ENCODE results near the gene FOXP1. TPM values are rescaled to one million over a fixed set of nuclear protein-coding genes. Genes with fewer than 3 reads are reported as not detected.

The FOXP1 gene
- total and polyA plus RNA-seq, 2 of the 13 experiments (the other 11 are each of a cell fraction or from before 2014, with no cell fraction given), result 40.4 to 59.0 TPM

DNA sequence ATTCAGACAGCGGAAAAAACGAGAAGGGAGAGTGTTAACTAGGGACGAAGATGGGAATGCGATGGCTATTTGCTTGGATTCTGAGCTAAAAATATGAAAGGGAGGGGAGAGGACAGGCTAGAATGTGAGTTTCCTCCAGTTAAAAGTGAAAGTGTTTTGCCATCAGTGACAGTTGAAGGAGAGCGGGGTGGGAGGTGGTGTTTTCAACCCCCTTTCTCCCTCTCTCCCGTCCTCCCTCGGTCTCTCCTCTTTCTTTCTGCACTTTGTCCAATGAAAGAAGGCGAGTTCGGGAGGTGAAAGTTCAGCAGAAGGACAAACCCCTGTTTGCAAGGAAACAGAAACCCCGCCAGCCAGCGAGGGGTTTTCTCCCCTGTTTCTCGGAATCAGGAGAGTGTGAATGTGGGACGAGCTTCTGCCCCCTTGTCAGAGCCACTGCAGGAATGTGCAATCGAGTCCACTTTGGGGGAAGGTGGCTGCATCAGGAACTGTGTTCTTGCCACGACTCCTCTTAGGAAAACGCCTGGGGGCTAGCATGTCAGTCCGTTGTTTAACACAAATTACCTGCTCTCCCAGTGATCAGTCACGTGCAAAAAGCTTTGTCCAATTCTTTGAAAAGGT, 975 bp upstream of the FOXP1 start (continued):
- peak; percentile 25 for TF ChIP-seq RBM22 (optimal IDR thresholded peaks at IDR 0.05; ENCODE audit: low read length)
- no peak for TF ChIP-seq ISL2 (CRISPR knock-in tag; IDR thresholded peaks at IDR 0.05)
- no peak for TF ChIP-seq NONO (IDR thresholded peaks at IDR 0.05)
- peak; percentile 49; the same call in 1 of the 2 replicates for TF ChIP-seq NONO (CRISPR knock-in tag; conservative IDR thresholded peaks at IDR 0.05)
- TF ChIP-seq ATF7 (IDR thresholded peaks at IDR 0.05), result no peak
- TF ChIP-seq ATF7 (CRISPR knock-in tag; IDR thresholded peaks at IDR 0.05), result no peak
- TF ChIP-seq HNRNPH1 (optimal IDR thresholded peaks at IDR 0.05; ENCODE audit: low read depth, low read length), result no peak
- TF ChIP-seq, protein P1, sequence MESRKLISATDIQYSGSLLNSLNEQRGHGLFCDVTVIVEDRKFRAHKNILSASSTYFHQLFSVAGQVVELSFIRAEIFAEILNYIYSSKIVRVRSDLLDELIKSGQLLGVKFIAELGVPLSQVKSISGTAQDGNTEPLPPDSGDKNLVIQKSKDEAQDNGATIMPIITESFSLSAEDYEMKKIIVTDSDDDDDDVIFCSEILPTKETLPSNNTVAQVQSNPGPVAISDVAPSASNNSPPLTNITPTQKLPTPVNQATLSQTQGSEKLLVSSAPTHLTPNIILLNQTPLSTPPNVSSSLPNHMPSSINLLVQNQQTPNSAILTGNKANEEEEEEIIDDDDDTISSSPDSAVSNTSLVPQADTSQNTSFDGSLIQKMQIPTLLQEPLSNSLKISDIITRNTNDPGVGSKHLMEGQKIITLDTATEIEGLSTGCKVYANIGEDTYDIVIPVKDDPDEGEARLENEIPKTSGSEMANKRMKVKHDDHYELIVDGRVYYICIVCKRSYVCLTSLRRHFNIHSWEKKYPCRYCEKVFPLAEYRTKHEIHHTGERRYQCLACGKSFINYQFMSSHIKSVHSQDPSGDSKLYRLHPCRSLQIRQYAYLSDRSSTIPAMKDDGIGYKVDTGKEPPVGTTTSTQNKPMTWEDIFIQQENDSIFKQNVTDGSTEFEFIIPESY (CRISPR knock-in tag; IDR thresholded peaks at IDR 0.05), result no peak
- TF ChIP-seq MEF2D (CRISPR knock-in tag; IDR thresholded peaks at IDR 0.05), result no peak
- no peak for TF ChIP-seq ZNF83 (CRISPR knock-in tag; IDR thresholded peaks at IDR 0.05; ENCODE audit: borderline replicate concordance)
- TF ChIP-seq, protein P2, sequence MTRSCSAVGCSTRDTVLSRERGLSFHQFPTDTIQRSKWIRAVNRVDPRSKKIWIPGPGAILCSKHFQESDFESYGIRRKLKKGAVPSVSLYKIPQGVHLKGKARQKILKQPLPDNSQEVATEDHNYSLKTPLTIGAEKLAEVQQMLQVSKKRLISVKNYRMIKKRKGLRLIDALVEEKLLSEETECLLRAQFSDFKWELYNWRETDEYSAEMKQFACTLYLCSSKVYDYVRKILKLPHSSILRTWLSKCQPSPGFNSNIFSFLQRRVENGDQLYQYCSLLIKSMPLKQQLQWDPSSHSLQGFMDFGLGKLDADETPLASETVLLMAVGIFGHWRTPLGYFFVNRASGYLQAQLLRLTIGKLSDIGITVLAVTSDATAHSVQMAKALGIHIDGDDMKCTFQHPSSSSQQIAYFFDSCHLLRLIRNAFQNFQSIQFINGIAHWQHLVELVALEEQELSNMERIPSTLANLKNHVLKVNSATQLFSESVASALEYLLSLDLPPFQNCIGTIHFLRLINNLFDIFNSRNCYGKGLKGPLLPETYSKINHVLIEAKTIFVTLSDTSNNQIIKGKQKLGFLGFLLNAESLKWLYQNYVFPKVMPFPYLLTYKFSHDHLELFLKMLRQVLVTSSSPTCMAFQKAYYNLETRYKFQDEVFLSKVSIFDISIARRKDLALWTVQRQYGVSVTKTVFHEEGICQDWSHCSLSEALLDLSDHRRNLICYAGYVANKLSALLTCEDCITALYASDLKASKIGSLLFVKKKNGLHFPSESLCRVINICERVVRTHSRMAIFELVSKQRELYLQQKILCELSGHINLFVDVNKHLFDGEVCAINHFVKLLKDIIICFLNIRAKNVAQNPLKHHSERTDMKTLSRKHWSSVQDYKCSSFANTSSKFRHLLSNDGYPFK (CRISPR knock-in tag; IDR thresholded peaks at IDR 0.05; ENCODE audit: borderline replicate concordance), result no peak
- no peak for TF ChIP-seq ZNF235 (CRISPR knock-in tag; IDR thresholded peaks at IDR 0.05; ENCODE audit: borderline replicate concordance)
- no peak for TF ChIP-seq ZNF839 (CRISPR knock-in tag; IDR thresholded peaks at IDR 0.05; ENCODE audit: borderline replicate concordance)
- TF ChIP-seq HOXA5 (CRISPR knock-in tag; IDR thresholded peaks at IDR 0.05), result no peak
- TF ChIP-seq ZNF569 (CRISPR knock-in tag; IDR thresholded peaks at IDR 0.05; ENCODE audit: borderline replicate concordance), result no peak
- no peak for TF ChIP-seq SIX4 (CRISPR knock-in tag; IDR thresholded peaks at IDR 0.05)
- TF ChIP-seq KLF6 (CRISPR knock-in tag; IDR thresholded peaks at IDR 0.05), result no peak
- TF ChIP-seq, protein P3, sequence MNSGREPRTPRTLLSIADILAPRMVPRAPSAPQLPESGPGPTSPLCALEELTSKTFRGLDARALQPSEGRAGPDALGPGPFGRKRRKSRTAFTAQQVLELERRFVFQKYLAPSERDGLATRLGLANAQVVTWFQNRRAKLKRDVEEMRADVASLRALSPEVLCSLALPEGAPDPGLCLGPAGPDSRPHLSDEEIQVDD (CRISPR knock-in tag; IDR thresholded peaks at IDR 0.05; ENCODE audit: borderline replicate concordance), result no peak
- TF ChIP-seq, protein P4, sequence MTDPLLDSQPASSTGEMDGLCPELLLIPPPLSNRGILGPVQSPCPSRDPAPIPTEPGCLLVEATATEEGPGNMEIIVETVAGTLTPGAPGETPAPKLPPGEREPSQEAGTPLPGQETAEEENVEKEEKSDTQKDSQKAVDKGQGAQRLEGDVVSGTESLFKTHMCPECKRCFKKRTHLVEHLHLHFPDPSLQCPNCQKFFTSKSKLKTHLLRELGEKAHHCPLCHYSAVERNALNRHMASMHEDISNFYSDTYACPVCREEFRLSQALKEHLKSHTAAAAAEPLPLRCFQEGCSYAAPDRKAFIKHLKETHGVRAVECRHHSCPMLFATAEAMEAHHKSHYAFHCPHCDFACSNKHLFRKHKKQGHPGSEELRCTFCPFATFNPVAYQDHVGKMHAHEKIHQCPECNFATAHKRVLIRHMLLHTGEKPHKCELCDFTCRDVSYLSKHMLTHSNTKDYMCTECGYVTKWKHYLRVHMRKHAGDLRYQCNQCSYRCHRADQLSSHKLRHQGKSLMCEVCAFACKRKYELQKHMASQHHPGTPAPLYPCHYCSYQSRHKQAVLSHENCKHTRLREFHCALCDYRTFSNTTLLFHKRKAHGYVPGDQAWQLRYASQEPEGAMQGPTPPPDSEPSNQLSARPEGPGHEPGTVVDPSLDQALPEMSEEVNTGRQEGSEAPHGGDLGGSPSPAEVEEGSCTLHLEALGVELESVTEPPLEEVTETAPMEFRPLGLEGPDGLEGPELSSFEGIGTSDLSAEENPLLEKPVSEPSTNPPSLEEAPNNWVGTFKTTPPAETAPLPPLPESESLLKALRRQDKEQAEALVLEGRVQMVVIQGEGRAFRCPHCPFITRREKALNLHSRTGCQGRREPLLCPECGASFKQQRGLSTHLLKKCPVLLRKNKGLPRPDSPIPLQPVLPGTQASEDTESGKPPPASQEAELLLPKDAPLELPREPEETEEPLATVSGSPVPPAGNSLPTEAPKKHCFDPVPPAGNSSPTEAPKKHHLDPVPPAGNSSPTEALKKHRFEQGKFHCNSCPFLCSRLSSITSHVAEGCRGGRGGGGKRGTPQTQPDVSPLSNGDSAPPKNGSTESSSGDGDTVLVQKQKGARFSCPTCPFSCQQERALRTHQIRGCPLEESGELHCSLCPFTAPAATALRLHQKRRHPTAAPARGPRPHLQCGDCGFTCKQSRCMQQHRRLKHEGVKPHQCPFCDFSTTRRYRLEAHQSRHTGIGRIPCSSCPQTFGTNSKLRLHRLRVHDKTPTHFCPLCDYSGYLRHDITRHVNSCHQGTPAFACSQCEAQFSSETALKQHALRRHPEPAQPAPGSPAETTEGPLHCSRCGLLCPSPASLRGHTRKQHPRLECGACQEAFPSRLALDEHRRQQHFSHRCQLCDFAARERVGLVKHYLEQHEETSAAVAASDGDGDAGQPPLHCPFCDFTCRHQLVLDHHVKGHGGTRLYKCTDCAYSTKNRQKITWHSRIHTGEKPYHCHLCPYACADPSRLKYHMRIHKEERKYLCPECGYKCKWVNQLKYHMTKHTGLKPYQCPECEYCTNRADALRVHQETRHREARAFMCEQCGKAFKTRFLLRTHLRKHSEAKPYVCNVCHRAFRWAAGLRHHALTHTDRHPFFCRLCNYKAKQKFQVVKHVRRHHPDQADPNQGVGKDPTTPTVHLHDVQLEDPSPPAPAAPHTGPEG (CRISPR knock-in tag; IDR thresholded peaks at IDR 0.05), result no peak
- peak; percentile 27; the same call in 1 of the 2 replicates for TF ChIP-seq ZNF746 (CRISPR knock-in tag; IDR thresholded peaks at IDR 0.05)
